HG03095 (cell line): ENCODE results near the gene FGF1.
A peak's percentile ranks its signal among the peaks of the same experiment; 100 is the strongest.

Source experiments
- ATAC-seq: cut with Tn5 transposase; IDR thresholded peaks from one replicate; pipeline ENCODE4 v1.9.1; 2021; ENCODE audit warnings: moderate library complexity; ENCODE audit not compliant: unreplicated experiment

Gene FGF1

GRCh38 chr5:142614054-142614453 is 71.8 kb downstream of the FGF1 start:
- ATAC-seq = no peak

- no peak for ATAC-seq
These were observed 72.6 kb downstream of the FGF1 start for GRCh38 chr5:142613271-142613671.

- no peak for ATAC-seq
These were observed 73.2 kb downstream of the FGF1 start for GRCh38 chr5:142612494-142613270.

GRCh38 chr5:142611154-142611553 is 74.7 kb downstream of the FGF1 start:
- ATAC-seq = peak; percentile 78

GRCh38 chr5:142610176-142611001 is 75.5 kb downstream of the FGF1 start:
- ATAC-seq = no peak

- ATAC-seq = no peak
These were observed 76.7 kb downstream of the FGF1 start for GRCh38 chr5:142609142-142609541.

- no peak for ATAC-seq
These were observed 77.8 kb downstream of the FGF1 start for GRCh38 chr5:142608081-142608480.

- ATAC-seq = no peak
These were observed 80.3 kb downstream of the FGF1 start for GRCh38 chr5:142605611-142606010.

GRCh38 chr5:142602720-142603245 is 83.1 kb downstream of the FGF1 start:
- no peak for ATAC-seq

- ATAC-seq = no peak
These were observed 84.5 kb downstream of the FGF1 start for GRCh38 chr5:142601432-142601831.

- no peak for ATAC-seq
These were observed 85.1 kb downstream of the FGF1 start for GRCh38 chr5:142600611-142601358.

- ATAC-seq = no peak
These were observed 85.8 kb downstream of the FGF1 start for GRCh38 chr5:142600092-142600491.

- ATAC-seq = no peak
These were observed 87.6 kb downstream of the FGF1 start for GRCh38 chr5:142598338-142598700.

- ATAC-seq = no peak
These were observed 88.1 kb downstream of the FGF1 start for GRCh38 chr5:142597546-142598337.

GRCh38 chr5:142597025-142597424 is 88.9 kb downstream of the FGF1 start:
- no peak for ATAC-seq

GRCh38 chr5:142592365-142592764 is 93.5 kb downstream of the FGF1 start:
- ATAC-seq = no peak

GRCh38 chr5:142590451-142591231 is 95.2 kb downstream of the FGF1 start:
- no peak for ATAC-seq

- ATAC-seq = no peak
These were observed 96.2 kb downstream of the FGF1 start for GRCh38 chr5:142589720-142590119.

- ATAC-seq = no peak
These were observed 98.4 kb downstream of the FGF1 start for GRCh38 chr5:142587354-142587965.
